ENCODE measurements around the gene NCAM1. TPM values are rescaled to one million over a fixed set of nuclear protein-coding genes. Genes with fewer than 3 reads are reported as not detected.

NCAM1 gene
- total and polyA plus RNA-seq, 12 donors, result 38.7 to 181 (median 111) TPM

DNA sequence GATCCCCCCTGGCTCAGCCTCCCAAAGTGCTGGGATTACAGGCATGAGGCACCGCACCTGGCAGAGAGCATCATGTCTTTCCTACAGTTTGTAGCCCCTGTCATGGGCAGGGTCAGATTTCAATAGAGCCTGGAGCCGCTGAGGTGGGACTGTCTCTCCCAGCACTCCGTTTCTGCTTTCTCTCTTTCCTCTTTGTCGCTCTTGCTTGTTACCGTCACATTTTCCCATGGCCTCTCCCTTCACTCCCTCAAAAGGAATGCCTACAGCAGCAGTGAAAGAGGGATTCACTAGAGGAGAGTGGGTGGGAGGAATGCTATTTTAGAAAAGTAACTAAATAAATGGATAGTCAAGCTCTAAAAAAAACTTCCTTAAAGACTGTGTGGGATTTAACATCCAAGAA is 216.5 kb downstream of the NCAM1 start:
- peaks cover 9 to 23% of the 10 kb centered on the region in 2 donors for H3K4me1 ChIP-seq (replicated peaks in 1 of 2)
- H3K36me3 ChIP-seq (replicated peaks in 1 of 2), result no peaks in the 10 kb centered on the region
- no peak for DNase-seq
- no peaks in the 10 kb centered on the region for H3K9me3 ChIP-seq (replicated peaks in 1 of 3)
- TF ChIP-seq, protein P1, sequence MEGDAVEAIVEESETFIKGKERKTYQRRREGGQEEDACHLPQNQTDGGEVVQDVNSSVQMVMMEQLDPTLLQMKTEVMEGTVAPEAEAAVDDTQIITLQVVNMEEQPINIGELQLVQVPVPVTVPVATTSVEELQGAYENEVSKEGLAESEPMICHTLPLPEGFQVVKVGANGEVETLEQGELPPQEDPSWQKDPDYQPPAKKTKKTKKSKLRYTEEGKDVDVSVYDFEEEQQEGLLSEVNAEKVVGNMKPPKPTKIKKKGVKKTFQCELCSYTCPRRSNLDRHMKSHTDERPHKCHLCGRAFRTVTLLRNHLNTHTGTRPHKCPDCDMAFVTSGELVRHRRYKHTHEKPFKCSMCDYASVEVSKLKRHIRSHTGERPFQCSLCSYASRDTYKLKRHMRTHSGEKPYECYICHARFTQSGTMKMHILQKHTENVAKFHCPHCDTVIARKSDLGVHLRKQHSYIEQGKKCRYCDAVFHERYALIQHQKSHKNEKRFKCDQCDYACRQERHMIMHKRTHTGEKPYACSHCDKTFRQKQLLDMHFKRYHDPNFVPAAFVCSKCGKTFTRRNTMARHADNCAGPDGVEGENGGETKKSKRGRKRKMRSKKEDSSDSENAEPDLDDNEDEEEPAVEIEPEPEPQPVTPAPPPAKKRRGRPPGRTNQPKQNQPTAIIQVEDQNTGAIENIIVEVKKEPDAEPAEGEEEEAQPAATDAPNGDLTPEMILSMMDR (IDR thresholded peaks at IDR 0.05), result no peak
- TF ChIP-seq POLR2A (IDR thresholded peaks at IDR 0.05), result no peak
- intact Hi-C loops (cut with DNase I), result no loop called here
- no peak overlapping the region for H3K27ac ChIP-seq
- 71 to 78% (median 74%) methylated on average over 5 of the region's 5 CpGs for WGBS, 4 donors
- no peak overlapping the region for H3K4me3 ChIP-seq
- H3K27me3 ChIP-seq, result no peaks in the 10 kb centered on the region

DNA sequence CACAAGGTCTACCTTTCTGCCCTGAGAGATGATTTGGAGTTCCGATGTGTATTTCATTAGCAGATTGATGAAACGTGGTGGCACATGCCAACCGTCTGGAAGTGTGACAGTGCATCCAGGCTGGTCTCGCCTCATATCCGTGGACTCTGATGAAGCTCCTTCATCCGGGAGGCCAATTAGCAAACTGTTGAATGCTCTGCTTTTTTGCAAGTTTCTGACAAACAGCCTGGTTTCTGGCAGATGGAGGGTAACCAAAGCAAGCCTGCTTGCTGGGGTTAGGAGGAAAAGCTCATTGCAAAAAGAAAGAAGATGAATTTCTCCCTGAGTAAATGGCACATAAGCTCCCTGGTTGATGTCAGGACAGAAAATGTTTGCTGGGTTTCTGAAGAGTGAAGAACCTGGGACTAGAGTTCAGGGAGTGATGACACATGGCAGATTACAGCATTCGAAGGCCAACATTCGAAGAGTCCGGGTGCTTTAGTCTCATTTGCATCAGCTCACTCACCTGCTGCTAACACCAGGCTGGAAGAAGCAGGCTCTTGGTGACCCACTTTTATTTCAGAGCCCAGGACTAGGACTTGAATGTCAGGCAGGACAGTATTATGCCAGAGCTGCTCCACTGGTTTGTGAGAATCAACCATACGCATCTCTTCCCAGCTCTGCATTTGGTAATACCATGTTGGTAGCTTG is 217.3 kb downstream of the NCAM1 start:
- intact Hi-C loops (cut with DNase I), result no loop called here
- H3K4me3 ChIP-seq, result no peak overlapping the region
- H3K9me3 ChIP-seq (replicated peaks in 1 of 3), result no peaks in the 10 kb centered on the region
- H3K4me1 ChIP-seq (replicated peaks in 1 of 2), result peaks cover 9 to 23% of the 10 kb centered on the region in 2 donors
- WGBS, 4 donors, result 68 to 78% (median 74%) methylated on average over 10 of the region's 10 CpGs
- no peaks in the 10 kb centered on the region for H3K36me3 ChIP-seq (replicated peaks in 1 of 2)
- H3K27me3 ChIP-seq, result no peaks in the 10 kb centered on the region
- DNase-seq, result peak in 3 of 7 donors; percentile 51 to 54 (median 54)
- no peak for TF ChIP-seq POLR2A (IDR thresholded peaks at IDR 0.05)
- TF ChIP-seq, protein P1 (IDR thresholded peaks at IDR 0.05), result no peak
- H3K27ac ChIP-seq, result peak overlapping the region in 2 of 5 donors; percentile 10 to 19

DNA sequence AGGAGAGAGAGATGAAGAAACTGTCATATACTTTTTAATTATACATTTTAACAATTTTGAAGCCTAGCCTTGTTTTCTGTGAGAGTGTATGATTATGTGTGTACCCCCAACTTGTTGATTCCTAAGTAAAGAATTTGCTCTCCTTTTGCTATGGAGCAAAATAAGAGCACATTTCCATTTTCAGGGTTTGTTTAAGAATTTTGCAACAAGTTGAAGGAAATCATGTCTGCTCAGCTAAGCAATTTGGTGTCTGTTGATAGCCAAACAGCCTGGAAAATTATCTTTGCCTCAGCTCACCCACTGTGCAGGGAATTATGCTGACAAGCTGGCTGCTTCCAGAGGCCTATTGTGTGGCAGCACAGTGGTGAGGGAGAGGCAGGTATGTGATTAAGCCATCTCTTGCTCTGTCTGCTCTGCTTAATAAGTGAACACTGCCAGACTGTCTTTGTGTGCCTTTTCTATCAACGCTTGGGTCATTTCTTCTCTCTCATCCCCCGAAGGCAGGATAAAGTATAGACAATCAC is 218.0 kb downstream of the NCAM1 start:
- TF ChIP-seq, protein P1 (IDR thresholded peaks at IDR 0.05), result no peak
- no peak for TF ChIP-seq POLR2A (IDR thresholded peaks at IDR 0.05)
- Histone ChIP-seq H3K4me1 (replicated peaks in 1 of 2) (peaks cover 15 to 26% of the 10 kb centered on the region in 2 donors), H3K9me3 (replicated peaks in 1 of 3) (no peaks in the 10 kb centered on the region), H3K27ac (peak overlapping the region in 1 of 5 donors; percentile 19), H3K36me3 (replicated peaks in 1 of 2) (no peaks in the 10 kb centered on the region), H3K27me3 (no peaks in the 10 kb centered on the region), H3K4me3 (no peak overlapping the region)
- no peak for DNase-seq
- intact Hi-C loops (cut with DNase I), result no loop called here
- WGBS, 4 donors, result 81 to 96% (median 85%) methylated on average over 2 of the region's 2 CpGs

DNA sequence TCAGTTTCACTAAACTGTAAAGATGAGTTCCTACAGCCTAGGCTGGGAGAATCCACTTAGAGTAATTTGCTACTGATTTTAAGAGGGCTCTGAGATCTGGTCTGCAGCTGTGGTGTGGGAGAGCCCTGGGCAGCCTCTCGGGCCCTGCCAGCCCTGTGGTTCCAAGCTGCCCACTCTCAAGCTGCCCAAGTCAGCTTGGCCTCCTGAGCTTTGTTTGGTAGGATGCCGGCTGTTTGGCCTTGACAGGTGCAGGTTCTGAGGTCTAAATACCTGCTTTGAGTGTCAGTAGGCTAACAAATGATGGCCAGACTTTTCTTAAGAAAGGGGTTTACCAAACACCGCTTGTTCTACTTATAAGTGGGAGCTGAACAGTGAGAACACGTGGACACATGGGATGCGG is 219.9 kb downstream of the NCAM1 start:
- TF ChIP-seq, protein P1 (IDR thresholded peaks at IDR 0.05), result no peak
- no peak for TF ChIP-seq POLR2A (IDR thresholded peaks at IDR 0.05)
- H3K36me3 ChIP-seq (replicated peaks in 1 of 2), result no peaks in the 10 kb centered on the region
- H3K9me3 ChIP-seq (replicated peaks in 1 of 3), result no peaks in the 10 kb centered on the region
- WGBS, 4 donors, result 89 to 97% (median 93%) methylated on average over 3 to 5 of the region's 5 CpGs
- DNase-seq, result no peak
- no peak overlapping the region for H3K4me3 ChIP-seq
- intact Hi-C loops (cut with DNase I), result no loop called here
- no peak overlapping the region for H3K27ac ChIP-seq
- H3K27me3 ChIP-seq, result no peaks in the 10 kb centered on the region
- H3K4me1 ChIP-seq (replicated peaks in 1 of 2), result peaks cover 17 to 29% of the 10 kb centered on the region in 2 donors
